OCI-LY1 (cell line): Measurements from ENCODE around the gene THRA.

ENCODE experiments used
- H2AFZ ChIP-seq: fragments of 200-600 bp; sonication (generic), shearing (Covaris generic); 2 replicates; pipeline ENCODE4 v1.6.0; 2014; ENCODE audit warnings: antibody characterized with exemption, mild to moderate bottlenecking, low read length
- H3F3A ChIP-seq: fragments of 200-600 bp; sonication (generic), shearing (Covaris generic); 2 replicates; pipeline ENCODE4 v1.6.0; 2014; ENCODE audit warnings: mild to moderate bottlenecking, antibody characterized with exemption, low read length, moderate library complexity; ENCODE audit not compliant: insufficient read depth
- H3K27ac ChIP-seq: fragments of 200-600 bp; sonication (generic); 2 replicates; pipeline ENCODE4 v1.5.1; 2014; ENCODE audit warnings: low read length, mixed run types, mild to moderate bottlenecking, low read depth; ENCODE audit not compliant: poor library complexity, severe bottlenecking
- H3K27me3 ChIP-seq: fragments of 200-600 bp; sonication (generic); 2 replicates; pipeline ENCODE4 v1.6.0; 2014; ENCODE audit warnings: antibody characterized with exemption, mild to moderate bottlenecking, low read length, moderate library complexity; ENCODE audit not compliant: insufficient read depth
- H3K36me3 ChIP-seq: fragments of 200-600 bp; sonication (generic); 2 replicates; pipeline ENCODE4 v1.6.1; 2014; ENCODE audit warnings: mild to moderate bottlenecking, antibody characterized with exemption, low read length, moderate library complexity, mixed read lengths; ENCODE audit not compliant: insufficient read depth
- H3K4me1 ChIP-seq: fragments of 200-600 bp; sonication (generic); 2 replicates; pipeline ENCODE4 v1.5.1; 2014; ENCODE audit warnings: mild to moderate bottlenecking, low read length, moderate library complexity; ENCODE audit not compliant: insufficient read depth, severe bottlenecking
- H3K4me2 ChIP-seq: fragments of 200-600 bp; sonication (generic), shearing (Covaris generic); 2 replicates; pipeline ENCODE4 v1.6.1; 2014; ENCODE audit warnings: low read length
- H3K4me3 ChIP-seq: fragments of 200-600 bp; sonication (generic); 2 replicates; pipeline ENCODE4 v1.5.1; 2014; ENCODE audit warnings: low read length, low read depth, mild to moderate bottlenecking, mixed read lengths; ENCODE audit not compliant: poor library complexity, severe bottlenecking
- H3K79me2 ChIP-seq: fragments of 200-600 bp; shearing (Covaris generic); 2 replicates; pipeline ENCODE4 v1.6.1; 2016; ENCODE audit warnings: mixed run types, low read length, mixed read lengths; ENCODE audit not compliant: insufficient read depth
- H3K9ac ChIP-seq: fragments of 200-600 bp; sonication (generic), shearing (Covaris generic); 2 replicates; pipeline ENCODE4 v1.6.1; 2014; ENCODE audit warnings: mild to moderate bottlenecking, low read length, mixed read lengths
- H3K9me2 ChIP-seq: fragments of 200-600 bp; sonication (generic), shearing (Covaris generic); 2 replicates; pipeline ENCODE4 v1.6.1; 2014; ENCODE audit warnings: low read depth, mild to moderate bottlenecking, low read length, mixed read lengths
- H3K9me3 ChIP-seq: fragments of 200-600 bp; shearing (Covaris generic); 2 replicates; pipeline ENCODE4 v1.6.1; 2014; ENCODE audit warnings: low read length, mixed read lengths
- H4K20me1 ChIP-seq: fragments of 200-600 bp; sonication (generic), shearing (Covaris generic); 2 replicates; pipeline ENCODE4 v1.6.0; 2016; ENCODE audit warnings: mild to moderate bottlenecking, low read length; ENCODE audit not compliant: insufficient read depth
- EZH2 ChIP-seq: fragments of 200-600 bp; sonication (generic), shearing (Covaris generic); IDR thresholded peaks from 2 replicates; pipeline ENCODE4 v1.8.0; 2017; ENCODE audit warnings: borderline replicate concordance, mixed run types, mild to moderate bottlenecking, antibody characterized with exemption, low read length, moderate library complexity, mixed read lengths
- TF ChIP-seq, protein P1 (sequence below): fragments of 200-600 bp; sonication (generic), shearing (Covaris generic); IDR thresholded peaks from 2 replicates; pipeline ENCODE4 v1.5.1; 2017; ENCODE audit warnings: mild to moderate bottlenecking, antibody characterized with exemption, low read length, moderate library complexity, mixed read lengths

The THRA gene

DNA sequence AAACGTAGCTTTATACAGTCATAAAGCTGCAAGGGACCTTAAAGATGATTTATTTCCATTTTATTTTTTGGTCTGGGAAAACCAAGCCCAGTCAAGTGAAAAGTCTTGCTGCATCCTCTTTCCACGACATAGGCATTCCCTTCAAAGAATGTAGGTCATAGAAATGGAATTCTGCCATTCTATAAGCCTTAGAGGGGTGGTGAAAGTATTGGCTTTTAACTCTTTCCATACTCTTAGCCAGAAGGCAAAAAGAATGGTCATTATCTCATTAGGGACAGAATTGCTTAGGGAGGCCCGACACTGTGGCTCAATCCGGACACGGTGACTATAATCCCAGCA, 51.1 kb downstream of the THRA start:
- Histone ChIP-seq H3F3A (no peaks in the 10 kb centered on the region), H3K36me3 (no peaks in the 10 kb centered on the region), H3K27ac (peak overlapping the region; percentile 14), H3K9me2 (no peaks in the 10 kb centered on the region), H2AFZ (no peak overlapping the region), H3K27me3 (no peaks in the 10 kb centered on the region), H3K4me1 (peaks cover 30% of the 10 kb centered on the region), H3K4me3 (peak overlapping the region; percentile 51), H3K9me3 (no peaks in the 10 kb centered on the region), H3K9ac (peak overlapping the region; percentile 61), H3K79me2 (no peaks in the 10 kb centered on the region), H3K4me2 (peak overlapping the region; percentile 65), H4K20me1 (no peaks in the 10 kb centered on the region)
- TF ChIP-seq, protein P1, sequence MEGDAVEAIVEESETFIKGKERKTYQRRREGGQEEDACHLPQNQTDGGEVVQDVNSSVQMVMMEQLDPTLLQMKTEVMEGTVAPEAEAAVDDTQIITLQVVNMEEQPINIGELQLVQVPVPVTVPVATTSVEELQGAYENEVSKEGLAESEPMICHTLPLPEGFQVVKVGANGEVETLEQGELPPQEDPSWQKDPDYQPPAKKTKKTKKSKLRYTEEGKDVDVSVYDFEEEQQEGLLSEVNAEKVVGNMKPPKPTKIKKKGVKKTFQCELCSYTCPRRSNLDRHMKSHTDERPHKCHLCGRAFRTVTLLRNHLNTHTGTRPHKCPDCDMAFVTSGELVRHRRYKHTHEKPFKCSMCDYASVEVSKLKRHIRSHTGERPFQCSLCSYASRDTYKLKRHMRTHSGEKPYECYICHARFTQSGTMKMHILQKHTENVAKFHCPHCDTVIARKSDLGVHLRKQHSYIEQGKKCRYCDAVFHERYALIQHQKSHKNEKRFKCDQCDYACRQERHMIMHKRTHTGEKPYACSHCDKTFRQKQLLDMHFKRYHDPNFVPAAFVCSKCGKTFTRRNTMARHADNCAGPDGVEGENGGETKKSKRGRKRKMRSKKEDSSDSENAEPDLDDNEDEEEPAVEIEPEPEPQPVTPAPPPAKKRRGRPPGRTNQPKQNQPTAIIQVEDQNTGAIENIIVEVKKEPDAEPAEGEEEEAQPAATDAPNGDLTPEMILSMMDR: no peak
- TF ChIP-seq EZH2: no peak

DNA sequence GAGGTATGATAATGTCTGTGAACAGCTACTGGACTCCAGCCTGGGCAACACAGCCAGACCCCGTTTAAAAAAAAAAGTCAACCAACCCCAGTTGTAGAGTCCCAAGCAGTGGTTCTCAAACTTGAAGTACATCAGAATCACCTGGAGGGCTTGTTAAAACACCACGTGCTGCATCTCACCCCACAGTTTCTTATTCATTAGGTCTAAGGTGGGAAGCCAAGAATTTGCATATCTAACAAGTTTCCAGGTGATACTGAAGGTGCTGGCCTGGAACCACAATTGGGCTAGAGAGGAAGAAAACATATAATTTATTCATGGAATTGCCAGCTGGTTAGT, 52.3 kb downstream of the THRA start:
- no peaks in the 10 kb centered on the region for H4K20me1 ChIP-seq
- H3K36me3 ChIP-seq: no peaks in the 10 kb centered on the region
- no peaks in the 10 kb centered on the region for H3F3A ChIP-seq
- no peaks in the 10 kb centered on the region for H3K27me3 ChIP-seq
- no peaks in the 10 kb centered on the region for H3K79me2 ChIP-seq
- TF ChIP-seq, protein P1: no peak
- no peak for TF ChIP-seq EZH2
- no peak overlapping the region for H2AFZ ChIP-seq
- no peak overlapping the region for H3K27ac ChIP-seq
- peaks cover 29% of the 10 kb centered on the region for H3K4me1 ChIP-seq
- H3K9ac ChIP-seq: no peak overlapping the region
- no peak overlapping the region for H3K4me3 ChIP-seq
- no peaks in the 10 kb centered on the region for H3K9me2 ChIP-seq
- H3K9me3 ChIP-seq: no peaks in the 10 kb centered on the region
- no peak overlapping the region for H3K4me2 ChIP-seq

DNA sequence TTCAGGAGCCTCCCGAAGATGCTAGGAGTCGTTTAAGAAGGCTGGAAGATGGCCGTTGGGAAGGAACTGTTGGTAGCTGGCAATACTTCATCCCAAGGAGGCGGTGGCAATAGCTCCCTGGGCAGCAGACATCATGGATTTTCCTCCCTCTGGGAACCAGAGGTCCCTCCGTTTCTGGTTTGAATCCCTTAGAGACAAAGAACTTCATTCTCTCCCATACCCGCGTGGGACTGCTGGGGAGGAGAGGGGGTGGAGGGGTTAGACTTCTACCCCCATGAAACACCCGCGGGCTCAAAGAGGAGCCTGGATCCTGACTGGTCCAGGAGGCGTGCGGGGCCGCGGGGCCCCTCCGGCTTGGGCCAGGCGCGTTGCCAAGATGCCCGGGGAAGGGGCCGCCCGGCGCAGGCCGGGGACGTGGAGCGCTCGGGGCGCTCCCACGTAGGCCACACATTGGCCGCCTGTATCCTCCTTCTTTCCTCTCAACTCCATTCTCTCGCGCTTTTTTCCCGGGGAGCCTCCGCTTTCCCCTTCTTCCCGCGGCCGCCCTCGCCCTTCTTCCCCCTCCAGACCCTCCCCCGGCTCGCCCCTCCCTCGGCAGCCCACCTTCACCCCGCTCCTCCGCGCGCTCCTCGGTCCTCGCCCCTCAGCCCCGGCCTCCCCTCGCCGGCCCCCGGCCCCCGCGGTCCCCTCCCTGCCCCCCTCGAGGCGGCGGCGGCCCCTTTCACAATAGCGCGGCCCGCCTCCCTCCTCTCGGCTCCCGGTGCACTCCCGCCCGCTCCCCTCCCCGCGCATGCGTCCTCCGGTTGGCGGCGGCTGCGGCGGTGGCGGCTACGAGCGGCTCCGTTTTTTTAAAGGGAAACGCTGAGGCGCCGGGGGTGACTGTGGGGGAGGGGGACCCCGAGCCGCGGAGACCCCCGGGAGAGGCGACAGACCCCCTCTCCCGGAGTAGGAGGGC, 58.7 kb downstream of the THRA start, which contains the start of gene MSL1:
MSL1 (plus strand) TSS at position 791 of the 955 bp plus-strand sequence. CDS start 642 bp downstream, outside the sequence.
- peaks cover 33% of the 10 kb centered on the region for H3K79me2 ChIP-seq
- H3K9ac ChIP-seq: peak within 1 kb of the TSS; percentile 97

More for the DNA sequence above, 58.7 kb downstream of the THRA start, which contains the start of gene MSL1:
- H3K9me3 ChIP-seq: no peaks in the 10 kb centered on the region
- H3K27me3 ChIP-seq: no peaks in the 10 kb centered on the region
- H3K27ac ChIP-seq: peak within 1 kb of the TSS; percentile 48
- peak within 1 kb of the TSS; percentile 98 for H3K4me3 ChIP-seq
- H3K36me3 ChIP-seq: peaks cover 13% of the 10 kb centered on the region; the same call in 1 of the 2 replicates
- no peaks in the 10 kb centered on the region for H3K9me2 ChIP-seq
- H3K4me2 ChIP-seq: peak within 1 kb of the TSS; percentile 92
- no peaks in the 10 kb centered on the region for H4K20me1 ChIP-seq
- H3F3A ChIP-seq: no peaks in the 10 kb centered on the region
- peaks cover 30% of the 10 kb centered on the region for H3K4me1 ChIP-seq
- no peak within 1 kb of the TSS for H2AFZ ChIP-seq
- no peak for TF ChIP-seq EZH2
- TF ChIP-seq, protein P1: no peak
